Umbilical cord (tissue), 2 donors: ENCODE results near the gene PTBP1. TPM values are rescaled to one million over a fixed set of nuclear protein-coding genes. Genes with fewer than 3 reads are reported as not detected.
"Not testable (repeated sequence)": the region's sequence is repeated elsewhere in the genome, so short reads cannot be mapped to it uniquely, and the experiment has no call there.

Experiments
- DNase-seq: peaks from one replicate; pipeline ENCODE4 v3.0.0-alpha.2; 2015; ENCODE audit warnings: low spot score
- total RNA-seq: library from RNA; depleted of rRNA; stranded (reverse); fragments of >200 nt; gene quantifications from one replicate; pipeline ENCODE4 v1.2.3, GENCODE V29; 2014; ENCODE audit warnings: low replicate concordance; ENCODE audit not compliant: insufficient read depth

Gene PTBP1
- total RNA-seq, 1 donor from 2014 or later = 82.8 TPM

- no peak for DNase-seq
Observed at GRCh38 chr19:827710-828321, 30.6 kb downstream of the PTBP1 start, which contains the start of gene AZU1. Gene AZU1 (plus strand): TSS chr19:827837. CDS start chr19:827847, 10 bp downstream.

- DNase-seq = no peak
Observed at GRCh38 chr19:829129-829758, 32.0 kb downstream of the PTBP1 start.

GRCh38 chr19:831407-832369 is 34.4 kb downstream of the PTBP1 start:
- no peak for DNase-seq

GRCh38 chr19:834216-834615 is 37.0 kb downstream of the PTBP1 start:
- no peak for DNase-seq

GRCh38 chr19:835210-835810 is 38.1 kb downstream of the PTBP1 start:
- DNase-seq = peak; percentile 47

GRCh38 chr19:840519-841206 is 43.4 kb downstream of the PTBP1 start, which contains the start of gene PRTN3:
Gene PRTN3 (plus strand): TSS chr19:840999. CDS start chr19:841009, 10 bp downstream.
- DNase-seq = no peak

GRCh38 chr19:842802-843179 is 45.5 kb downstream of the PTBP1 start:
- not testable (repeated sequence) for DNase-seq

- no peak for DNase-seq
Observed at GRCh38 chr19:843180-843835, 46.1 kb downstream of the PTBP1 start.

- no peak for DNase-seq
Observed at GRCh38 chr19:843836-844545, 46.7 kb downstream of the PTBP1 start.

GRCh38 chr19:844546-844971 is 47.3 kb downstream of the PTBP1 start:
- no peak for DNase-seq

GRCh38 chr19:845707-846521 is 48.7 kb downstream of the PTBP1 start:
- no peak for DNase-seq

- no peak for DNase-seq
Observed at GRCh38 chr19:848386-848921, 51.2 kb downstream of the PTBP1 start.

GRCh38 chr19:849195-849594 is 51.9 kb downstream of the PTBP1 start:
- DNase-seq = not testable (repeated sequence)

GRCh38 chr19:850221-850978 is 53.1 kb downstream of the PTBP1 start:
- peak; percentile 89 for DNase-seq

- no peak for DNase-seq
Observed at GRCh38 chr19:850979-851335, 53.7 kb downstream of the PTBP1 start.

- no peak for DNase-seq
Observed at GRCh38 chr19:852136-853013, 55.1 kb downstream of the PTBP1 start, which contains the start of gene ELANE. Gene ELANE (plus strand): TSS chr19:852303. CDS start chr19:852329, 26 bp downstream.

GRCh38 chr19:853014-853585 is 55.8 kb downstream of the PTBP1 start:
- DNase-seq = no peak
